Measurements from ENCODE around the gene FAM193A.
"Not testable (repeated sequence)": the region's sequence is repeated elsewhere in the genome, so short reads cannot be mapped to it uniquely, and the experiment has no call there.

FAM193A gene

DNA sequence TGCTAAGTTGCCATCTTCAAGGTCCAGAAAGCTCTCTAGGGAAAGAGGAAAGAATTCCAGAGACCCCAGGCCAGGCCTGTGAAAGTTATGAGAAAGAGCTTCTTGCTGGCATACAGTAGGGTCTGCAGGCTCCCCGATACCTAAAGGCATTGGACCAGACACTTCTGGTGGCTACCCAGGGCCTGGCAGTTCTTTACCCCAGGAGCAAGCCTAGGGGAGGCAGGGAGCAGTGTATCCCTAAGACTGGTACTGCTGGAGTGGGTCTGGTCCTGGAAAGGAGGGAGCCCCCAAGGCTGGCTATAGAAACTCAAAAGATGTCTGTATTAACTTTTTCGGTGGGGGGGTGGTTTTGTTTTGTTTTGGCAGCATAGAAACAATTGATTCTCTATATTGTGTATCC is 19.8 kb upstream of the FAM193A start:
- no peak for DNase-seq

DNA sequence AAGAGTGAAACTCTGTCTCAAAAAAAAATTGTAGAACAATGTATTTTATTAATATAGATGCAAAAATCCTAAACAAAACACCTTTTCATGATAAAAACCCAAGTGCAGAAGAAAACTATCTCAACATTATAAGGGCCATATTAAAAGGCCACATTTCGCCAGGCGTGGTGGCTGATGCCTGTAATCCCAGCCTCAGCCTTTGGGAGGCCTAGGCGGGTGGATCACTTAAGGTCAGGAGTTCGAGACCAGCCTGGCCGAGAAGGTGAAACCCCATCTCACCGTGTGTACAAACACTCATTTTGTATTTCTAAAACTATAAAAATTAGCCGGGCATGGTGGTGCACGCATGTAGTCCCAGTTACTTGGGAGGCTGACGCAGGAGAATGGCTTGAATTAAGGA is 9.9 kb upstream of the FAM193A start:
- no peak for DNase-seq

DNA sequence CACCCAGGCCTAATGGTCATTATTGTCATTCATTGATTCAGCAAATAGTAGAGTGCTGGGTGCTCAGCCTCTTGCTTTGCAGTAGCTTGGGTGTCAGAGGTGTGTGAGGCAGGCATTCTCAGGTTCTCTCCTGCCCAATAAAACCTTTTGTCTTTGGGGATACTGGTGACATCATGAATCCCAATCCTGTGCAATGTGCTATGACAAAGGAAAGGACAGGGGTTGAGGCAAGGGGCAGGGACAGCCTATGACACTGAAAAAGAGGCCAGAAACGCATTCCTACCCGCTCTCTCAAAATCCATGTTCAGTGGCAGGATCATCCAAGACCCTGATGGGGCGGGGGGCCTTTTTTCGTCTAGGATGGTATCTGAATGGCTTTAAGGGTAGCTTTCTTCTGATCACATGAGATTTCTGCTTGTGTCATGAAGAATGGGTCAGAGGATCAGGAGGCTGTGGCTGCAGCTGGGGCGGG is 1.5 kb upstream of the FAM193A start:
- DNase-seq, result no peak

DNA sequence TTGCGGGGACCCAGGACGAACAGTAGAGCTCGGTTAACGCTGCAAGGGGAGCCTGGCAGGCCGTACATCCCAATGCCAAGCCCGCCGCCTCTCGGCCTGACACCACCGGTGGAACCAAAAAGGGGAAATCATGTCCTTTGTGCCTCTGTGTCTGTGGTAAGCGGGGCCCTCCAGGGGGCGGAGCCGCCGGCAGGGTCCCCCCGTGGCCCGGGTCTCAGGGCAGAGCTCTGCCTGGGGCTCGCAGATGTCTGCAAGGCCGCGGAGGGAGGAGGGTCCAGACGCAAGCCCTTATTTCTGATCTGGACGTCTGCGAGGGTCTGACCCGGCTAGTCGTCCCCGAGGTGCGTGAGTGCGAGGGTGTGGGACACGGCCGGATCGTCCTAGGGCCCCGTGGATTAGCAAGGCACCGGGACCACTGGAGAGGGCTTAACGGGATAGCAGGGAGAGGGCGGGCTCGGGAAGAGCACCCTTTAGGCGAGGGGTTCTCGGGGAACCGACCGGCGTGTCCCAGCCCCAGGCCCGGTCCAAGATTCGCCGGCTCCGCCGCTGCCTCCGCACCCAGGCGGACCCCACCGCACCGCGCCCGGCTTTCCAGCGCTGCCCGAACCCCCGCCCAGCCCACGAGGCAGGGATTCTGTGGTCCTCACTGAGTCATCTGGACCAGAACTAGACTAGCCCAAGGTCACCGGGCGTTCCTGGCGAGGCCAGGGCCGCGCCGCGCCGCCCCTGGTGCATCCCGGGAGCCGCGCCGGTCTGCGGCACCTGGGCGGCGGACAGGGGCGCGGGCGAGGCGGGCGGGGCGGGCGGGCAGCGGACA is 863 bp upstream of the FAM193A start:
- peak in 1 of 2 experiments; percentile 7 for DNase-seq

DNA sequence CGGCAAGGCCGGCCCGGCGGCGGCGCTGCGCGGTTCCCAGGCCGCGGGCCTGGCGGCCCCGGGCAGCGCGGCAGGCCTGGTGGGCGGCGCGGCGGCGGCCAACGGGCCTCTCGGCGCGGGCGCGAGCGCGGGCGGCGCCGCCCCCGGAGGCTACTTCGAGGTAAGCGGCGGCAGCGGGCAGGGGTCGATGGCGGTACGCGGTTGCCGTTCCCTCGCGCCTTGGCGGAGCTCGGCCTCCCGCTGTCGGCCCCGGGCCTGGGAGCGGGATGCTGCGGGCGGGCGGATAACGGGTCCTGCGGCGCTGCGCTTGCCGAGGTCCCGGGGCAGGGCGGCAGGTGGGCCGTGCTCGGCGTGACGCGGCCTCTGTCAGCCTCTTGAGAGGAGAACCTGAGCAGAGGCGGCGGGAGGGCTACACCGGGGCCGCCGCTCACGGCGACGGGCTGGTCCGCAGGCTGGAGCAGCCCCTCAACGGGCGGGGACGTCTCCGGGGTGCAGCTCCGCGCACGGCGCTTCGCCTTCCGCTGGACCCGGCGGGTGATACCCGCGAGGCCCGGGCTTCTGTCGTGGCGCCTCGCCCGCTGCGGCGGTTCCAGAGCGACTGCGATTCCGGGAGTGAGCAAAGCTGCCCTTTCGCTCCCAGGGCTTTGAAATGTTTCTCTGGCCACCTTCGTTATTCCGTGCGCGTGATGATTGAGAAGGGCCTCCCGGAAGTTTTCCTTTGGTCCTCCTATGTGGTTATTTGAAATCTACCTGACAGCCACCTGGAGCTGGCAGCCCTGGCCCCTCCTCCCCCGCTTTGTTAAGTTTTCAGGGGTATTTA is 774 bp downstream of the FAM193A start:
- peak in 1 of 2 experiments; percentile 9 for DNase-seq

DNA sequence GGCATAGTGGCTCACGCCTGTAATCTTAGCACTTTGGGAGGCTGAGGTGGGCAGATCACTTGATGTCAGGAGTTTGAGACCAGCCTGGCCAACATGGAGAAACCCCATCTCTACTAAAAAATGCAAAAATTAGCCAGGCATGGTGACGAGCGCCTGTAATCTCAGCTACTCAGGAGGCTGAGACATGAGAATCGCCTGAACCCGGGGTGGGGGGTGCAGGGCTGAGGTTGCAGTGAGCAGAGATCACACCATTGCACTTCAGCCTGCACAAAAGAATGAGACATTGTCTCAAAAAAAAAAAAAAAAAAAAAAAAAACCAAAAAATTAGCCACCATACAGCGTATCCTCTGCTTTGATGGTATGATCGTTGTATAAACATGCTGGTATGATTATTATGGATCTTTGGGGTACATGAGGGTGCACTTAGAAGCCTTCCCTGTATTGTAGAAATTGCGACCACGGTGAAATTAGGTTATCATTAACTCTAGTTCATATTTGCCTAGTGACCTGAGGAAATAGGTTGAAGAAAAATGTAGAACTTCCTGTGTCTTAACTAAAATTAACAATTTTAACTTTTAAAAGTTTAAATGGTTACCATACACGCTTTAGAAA is 7.2 kb downstream of the FAM193A start:
- not testable (repeated sequence) for DNase-seq

DNA sequence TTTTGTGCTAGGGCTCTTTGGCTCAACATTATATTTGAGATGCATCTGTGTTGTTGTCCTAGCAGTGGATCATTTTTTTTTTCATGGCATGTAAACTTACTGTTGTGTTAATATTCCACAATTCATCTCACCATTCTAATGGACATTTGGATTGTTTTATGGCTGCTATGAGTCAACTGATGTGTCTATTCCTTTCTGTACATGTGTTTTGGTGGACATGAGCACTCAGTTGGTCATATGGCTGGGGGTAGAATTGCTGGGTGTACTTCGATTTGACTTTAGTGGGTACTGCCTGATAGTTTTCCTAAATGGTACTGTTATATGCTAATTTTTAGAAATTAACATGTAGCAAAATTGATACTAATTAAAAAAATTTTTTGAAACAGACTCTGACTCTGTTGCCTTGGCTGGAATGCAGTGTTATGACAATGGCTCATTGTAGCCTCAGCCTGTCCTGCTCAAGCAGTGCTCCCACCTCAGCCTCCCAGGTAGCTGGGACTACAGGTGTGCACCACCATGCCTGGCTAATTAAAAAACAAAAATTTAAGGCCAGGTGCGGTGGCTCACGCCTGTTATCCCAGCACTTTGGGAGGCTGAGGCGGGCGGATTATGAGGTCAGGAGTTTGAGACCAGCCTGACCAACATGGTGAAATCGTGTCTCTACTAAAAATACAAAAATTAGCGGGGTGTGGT is 9.0 kb downstream of the FAM193A start:
- DNase-seq, result no peak

DNA sequence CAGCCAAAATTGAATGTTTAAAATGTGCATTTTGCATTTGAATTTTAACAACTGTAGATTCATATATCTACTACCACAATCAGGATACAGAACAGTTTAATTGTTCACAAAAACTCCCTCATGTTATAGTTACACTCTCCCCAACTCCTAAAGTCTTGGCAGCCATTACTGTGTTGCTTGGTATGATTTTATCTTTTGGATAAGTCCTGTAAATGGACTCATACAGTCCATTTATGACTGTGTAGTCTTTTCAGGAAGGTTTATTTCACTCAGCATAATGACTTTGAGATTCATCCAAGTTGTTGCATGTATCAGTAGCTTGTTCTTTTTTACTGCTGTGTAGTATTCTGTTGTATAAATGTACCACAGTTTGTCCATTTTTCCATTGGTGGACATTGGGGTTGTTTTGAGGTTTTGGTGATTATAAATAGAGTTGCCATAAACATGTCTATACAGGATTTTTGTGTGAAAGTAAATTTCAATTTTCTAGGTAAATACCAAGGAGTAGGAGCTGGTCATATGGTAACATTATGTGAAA is 9.9 kb downstream of the FAM193A start:
- no peak for DNase-seq

DNA sequence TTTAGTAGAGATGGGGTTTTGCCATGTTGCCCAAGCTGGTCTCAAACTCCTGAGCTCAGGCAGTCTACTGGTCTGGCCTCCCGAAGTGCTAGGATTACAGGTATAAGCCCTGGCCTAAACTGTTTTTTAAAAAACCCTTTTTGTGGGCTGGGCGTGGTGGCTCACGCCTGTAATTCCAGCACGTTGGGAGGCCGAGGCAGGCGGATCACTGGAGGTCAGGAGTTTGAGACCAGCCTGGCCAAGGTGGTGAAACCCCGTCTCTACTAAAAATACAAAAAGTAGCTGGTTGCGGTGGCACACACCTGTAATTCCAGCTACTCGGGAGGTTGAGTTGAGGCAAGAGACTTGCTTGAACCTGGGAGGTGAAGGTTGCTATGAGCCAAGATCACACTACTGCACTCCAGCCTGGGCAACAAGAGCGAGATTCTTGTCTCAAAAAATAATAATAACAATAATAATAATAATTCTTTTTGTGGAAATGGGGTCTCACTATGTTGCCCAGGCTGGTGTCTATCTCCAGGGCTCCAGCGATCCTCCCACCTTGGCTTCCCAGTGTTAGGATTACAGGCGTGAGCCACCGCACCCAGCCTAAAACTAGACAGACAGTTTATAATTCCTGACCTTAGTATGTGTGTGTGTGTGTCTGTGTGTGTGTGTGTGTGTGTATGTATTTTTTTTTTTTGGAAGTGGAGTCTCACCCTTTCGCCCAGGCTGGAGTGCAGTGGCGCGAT is 10.7 kb downstream of the FAM193A start:
- not testable (repeated sequence) for DNase-seq

DNA sequence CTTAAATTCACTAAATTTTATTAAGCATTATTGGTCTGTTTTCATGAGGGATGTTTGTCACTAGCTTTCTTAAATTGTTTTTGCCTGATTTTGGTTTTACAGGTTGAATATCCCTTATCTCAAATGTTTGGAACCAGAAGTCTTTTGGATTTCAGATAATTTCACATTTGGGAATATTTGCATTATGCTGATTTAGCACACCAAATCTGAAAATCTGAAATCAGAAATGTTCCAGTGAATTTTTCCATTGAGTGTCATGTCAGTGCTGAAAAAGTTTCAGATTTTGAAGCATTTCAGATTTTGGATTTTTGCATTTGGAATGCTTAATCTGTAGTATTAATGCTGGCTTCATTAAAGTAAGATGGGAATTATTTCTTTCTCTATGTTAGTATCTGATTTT is 14.7 kb downstream of the FAM193A start:
- DNase-seq, result no peak

DNA sequence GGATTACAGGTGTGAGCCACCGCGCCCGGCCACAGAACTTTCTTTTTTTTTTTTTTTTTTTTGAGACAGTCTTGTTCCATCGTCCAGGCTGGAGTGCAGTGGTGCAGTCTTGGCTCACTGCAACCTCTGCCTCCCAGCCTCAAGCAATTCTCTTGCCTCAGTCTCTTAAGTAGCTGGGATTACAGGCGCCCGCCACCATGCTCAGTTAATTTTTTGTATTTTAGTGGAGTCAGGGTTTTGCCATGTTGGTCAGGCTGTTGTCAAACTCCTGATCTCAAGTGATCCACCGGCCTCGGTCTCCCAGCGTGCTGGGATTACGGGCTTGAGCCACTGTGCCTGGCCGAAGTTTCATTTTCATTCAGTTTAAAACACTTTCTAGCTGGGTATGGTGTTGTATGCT is 16.4 kb downstream of the FAM193A start:
- no peak for DNase-seq

DNA sequence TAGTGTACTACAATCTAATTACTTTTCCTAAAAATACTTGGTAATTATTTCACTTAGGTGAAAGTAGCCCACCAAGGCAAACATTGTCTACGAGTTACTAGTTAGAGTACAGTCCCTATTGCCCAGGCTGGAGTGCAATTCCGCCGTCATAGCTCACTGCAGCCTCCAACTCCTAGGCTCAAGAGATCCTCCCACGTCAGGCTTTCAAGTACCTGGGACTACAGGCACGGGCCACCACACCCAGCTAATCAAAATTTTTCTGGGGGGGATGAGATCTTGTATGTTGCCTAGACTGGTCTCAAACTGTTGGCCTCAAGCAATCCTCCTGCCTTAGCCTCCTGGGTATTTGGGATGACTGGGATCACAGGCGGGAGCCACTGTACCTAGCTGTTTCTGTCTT is 21.9 kb downstream of the FAM193A start:
- DNase-seq, result no peak

DNA sequence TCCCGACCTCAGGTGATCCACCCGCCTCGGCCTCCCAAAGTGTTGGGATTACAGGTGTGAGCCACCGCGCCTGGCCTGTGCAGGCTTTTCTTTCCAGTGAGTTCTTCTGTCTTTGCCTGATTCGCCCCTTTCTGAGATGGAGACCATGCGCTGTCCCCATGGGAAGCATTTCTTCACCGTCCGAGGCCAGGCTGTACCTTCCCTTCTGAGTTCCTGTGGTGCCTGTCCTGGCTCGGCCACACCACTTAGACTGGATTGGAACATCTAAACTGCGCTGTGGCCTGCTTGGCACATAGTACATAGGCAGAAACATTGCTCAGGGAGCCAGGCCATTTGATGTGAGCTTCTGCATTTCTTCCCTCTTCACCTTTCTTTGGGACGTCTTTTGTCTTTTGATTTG is 23.7 kb downstream of the FAM193A start:
- no peak for DNase-seq

DNA sequence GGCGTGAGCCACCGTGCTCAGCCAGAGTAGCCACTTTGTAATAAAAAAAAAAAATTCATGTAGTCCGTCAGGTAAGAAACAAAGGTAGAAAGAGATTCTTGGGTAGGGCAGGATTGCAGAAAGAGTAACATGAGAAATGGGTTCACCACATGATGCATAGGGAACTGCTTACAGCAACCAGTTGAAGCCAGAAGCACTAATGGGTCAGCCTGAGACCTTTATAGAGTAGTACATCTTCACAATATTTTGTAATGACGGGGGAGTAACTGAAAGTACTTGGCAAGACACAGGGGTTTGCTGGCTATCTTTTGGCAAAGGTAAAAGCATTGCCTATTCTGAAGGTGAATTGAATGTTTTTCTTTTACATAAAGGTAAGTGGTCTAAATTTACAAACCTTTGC is 29.1 kb downstream of the FAM193A start:
- no peak for DNase-seq

DNA sequence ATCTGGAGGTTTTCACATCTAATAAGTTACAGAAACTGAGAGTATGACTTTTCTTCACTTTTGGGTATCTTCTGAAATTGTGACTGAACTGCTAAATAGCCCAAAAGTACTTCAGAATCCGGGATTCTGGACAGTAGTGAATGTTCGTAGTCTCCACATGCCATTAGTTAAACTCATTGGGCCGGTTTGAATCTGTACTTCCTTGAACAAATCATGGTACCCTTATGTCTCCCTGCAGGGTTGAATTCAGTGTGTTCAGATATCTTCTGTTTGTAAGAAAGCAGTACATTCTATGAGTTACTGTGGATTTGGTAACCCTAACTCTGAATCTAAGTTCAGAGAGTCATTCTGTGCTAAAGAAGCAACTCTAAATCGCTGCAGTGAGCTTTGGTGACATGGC is 33.6 kb downstream of the FAM193A start:
- DNase-seq, result no peak

DNA sequence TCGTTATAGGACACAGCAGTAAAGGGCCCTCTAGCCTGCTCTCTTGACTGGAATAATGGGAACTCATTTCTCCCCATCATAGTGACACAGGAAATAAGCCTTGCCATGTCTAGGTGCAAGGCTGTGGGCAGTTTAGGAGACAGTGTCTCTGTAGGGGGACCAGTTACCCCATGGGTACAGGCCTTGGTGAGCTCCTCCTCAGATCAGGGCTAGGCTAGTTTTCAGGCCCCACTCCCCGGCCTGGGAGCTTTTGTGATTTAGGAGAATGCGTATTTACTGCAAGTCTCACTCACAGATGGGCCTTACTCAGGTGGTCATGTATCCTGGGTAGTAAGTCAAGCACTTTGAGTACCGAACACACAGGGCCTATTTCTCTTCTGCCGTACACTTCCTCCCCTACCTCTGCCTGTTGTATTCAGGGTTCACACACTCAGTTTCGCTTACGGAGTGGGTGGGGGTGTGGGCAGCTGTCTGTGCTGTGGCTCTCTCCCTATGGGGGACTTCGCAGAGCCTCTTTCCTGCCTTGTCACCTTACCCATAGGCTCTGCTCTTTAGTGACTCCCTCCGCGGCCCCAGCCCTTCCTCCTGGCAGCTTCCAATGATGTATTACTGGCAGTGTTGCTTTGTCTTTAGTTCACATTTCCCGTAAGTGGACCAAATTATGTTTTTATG is 34.2 kb downstream of the FAM193A start:
- DNase-seq, result no peak

DNA sequence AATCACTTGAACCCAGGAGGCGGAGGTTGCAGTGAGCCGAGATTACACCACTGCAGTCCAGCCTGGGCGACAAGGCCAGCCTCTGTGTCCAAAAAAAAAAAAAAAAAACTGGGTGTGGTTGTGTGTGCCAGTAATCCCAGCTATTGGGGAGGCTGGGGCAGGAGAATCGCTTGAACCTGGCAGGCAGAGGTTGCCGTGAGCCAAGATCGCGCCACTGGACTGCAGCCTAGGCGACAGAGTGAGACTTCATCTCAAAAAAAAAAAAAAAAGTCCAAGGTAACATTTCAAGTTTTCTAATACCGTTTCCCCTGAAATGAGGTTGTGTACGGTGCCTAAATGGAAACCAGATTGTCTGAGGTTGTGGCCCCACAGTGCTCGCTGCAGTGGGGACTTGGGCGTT is 35.6 kb downstream of the FAM193A start:
- DNase-seq, result no peak

DNA sequence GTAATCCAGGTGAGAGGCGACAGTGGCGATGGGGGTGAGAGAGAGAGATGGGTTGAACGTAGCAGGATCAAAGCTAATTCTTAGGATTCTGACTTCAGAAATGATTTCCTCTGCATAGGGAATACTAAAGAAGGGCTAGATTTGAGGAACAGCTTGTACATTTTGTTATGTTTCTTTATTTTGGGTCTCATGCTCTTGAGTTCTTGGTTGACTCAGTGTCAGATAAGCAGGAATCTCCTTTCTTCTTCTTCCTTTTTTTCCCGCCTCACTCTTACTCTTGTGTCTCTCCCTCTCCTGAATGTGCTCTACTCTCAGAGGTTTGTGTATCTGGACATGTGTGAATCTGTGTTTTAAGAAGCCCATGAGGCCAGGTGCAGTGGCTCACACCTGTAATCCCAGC is 36.4 kb downstream of the FAM193A start:
- DNase-seq, result no peak

DNA sequence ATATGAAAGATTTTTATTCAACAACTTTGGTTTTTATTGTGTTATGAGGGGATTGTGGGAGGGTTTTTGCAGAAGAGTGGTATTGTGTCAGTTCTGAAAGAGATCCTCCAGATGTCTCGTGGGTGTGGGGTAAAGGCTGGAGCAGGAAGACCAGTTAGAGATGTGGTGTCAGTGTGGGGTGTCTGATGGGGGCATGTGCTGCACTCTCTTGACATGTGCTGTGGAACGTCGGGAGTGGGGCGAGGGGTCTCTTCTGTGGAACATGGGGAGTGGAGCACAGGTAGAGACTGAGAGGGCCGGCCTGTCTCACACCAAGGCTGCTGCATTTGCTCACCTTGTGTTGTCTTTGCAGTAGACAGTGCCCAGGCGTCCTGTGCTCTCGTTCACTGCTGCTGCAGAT is 37.6 kb downstream of the FAM193A start:
- DNase-seq, result no peak

DNA sequence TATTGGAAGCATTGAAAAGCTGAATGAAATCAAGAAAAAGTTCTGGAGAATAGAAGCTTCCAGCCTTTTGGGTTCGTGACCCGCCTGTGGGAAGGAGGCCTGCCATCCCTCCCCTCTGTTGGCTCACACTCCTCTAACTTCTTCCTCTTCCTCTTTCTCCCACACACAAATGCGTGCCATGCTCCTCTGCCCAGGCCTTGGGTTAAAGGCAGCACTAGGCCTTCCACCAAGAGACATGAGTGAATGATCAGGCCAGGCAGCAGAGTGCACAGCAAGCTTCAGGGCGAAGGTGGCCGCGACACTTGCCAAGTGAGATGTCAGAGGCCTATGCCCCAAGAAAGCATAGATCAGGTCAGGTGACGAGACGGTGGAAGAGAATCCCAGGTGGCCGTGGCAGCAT is 38.4 kb downstream of the FAM193A start:
- DNase-seq, result no peak

DNA sequence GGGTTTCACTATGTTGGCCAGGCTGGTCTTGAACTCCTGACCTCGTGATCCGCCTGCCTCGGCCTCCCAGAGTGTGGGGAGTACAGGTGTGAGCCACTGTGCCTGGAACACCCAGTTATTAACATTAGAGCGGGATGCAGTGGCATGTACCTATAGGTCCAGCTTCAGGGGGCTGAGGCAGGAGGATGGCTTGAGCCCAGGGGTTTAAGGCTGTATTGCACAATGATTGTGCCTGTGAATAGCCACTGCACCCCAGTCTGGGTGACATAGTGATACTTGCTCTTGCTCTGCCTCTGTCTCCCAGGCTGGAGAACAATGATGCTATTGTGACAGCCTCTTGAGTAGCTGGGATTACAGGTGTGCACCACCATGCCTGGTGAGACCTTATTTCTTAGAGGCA is 39.8 kb downstream of the FAM193A start:
- no peak for DNase-seq

DNA sequence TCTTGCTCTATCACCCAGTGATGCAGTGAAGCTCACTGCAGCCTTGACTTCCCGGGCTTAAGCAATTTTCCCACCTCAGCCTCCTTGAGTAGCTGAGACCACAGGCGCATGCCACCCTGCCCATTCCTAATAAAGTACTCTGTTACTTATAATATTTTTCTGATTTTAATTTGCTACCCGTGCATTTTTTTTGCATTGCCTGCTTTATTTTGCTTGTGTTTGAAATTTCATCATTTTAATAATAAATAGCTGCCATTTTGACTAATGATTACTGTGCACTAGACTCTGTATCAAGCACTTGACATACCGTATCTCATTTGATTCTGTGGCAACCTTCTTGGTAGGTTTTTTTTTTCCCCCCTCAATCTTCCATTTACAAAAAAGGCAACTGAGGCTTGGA is 41.7 kb downstream of the FAM193A start:
- DNase-seq, result no peak

Measured in NCI-H446 (cell line).